ENCODE data around the gene NUP133.

DNA sequence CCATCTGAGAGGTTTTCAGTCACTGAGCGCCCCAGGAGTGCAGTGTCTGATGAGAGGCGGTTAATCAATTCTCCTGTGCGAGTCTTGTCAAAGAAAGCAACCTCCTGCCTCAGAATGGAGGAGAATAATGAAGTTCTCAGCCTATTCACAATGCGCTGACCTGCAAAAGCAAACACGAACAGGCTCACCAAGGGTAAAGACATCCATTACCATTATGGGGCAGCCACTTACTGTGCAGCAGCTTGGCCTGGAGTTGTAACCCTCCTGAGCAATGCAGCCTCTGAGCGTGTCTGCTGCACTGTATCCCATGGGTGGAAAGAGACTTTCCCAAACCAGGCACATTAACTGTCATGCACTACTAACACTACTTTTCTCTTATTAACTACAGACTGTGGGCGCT lies 39.4 kb upstream of the NUP133 start:
- TF ChIP-seq, protein P1, sequence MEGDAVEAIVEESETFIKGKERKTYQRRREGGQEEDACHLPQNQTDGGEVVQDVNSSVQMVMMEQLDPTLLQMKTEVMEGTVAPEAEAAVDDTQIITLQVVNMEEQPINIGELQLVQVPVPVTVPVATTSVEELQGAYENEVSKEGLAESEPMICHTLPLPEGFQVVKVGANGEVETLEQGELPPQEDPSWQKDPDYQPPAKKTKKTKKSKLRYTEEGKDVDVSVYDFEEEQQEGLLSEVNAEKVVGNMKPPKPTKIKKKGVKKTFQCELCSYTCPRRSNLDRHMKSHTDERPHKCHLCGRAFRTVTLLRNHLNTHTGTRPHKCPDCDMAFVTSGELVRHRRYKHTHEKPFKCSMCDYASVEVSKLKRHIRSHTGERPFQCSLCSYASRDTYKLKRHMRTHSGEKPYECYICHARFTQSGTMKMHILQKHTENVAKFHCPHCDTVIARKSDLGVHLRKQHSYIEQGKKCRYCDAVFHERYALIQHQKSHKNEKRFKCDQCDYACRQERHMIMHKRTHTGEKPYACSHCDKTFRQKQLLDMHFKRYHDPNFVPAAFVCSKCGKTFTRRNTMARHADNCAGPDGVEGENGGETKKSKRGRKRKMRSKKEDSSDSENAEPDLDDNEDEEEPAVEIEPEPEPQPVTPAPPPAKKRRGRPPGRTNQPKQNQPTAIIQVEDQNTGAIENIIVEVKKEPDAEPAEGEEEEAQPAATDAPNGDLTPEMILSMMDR (IDR thresholded peaks at IDR 0.05; ENCODE audit: insufficient read depth, low read length, poor library complexity, severe bottlenecking) = no peak
- no peak for TF ChIP-seq EZH2phosphoT487 (conservative IDR thresholded peaks at IDR 0.05; ENCODE audit: low read length)
